Nephron (organoid): Measurements from ENCODE around the gene CCL19.

Experiments
- H3K27ac Mint-ChIP-seq, 3 experiments: 2 replicates each; pipeline ENCODE4 v1.8.0; 2020; ENCODE audit warnings: mixed read lengths in 3 of 3, mild to moderate bottlenecking in 2 of 3, moderate library complexity in 1 of 3
- H3K27me3 Mint-ChIP-seq: 2 replicates; pipeline ENCODE4 v1.8.0; 2021; ENCODE audit warnings: low read depth, mild to moderate bottlenecking, moderate library complexity, mixed read lengths
- H3K36me3 Mint-ChIP-seq: 2 replicates; pipeline ENCODE4 v1.8.0; 2020; ENCODE audit warnings: low read depth, mixed read lengths
- H3K4me1 Mint-ChIP-seq: 2 replicates; pipeline ENCODE4 v1.8.0; 2020; ENCODE audit warnings: mixed read lengths
- H3K4me3 Mint-ChIP-seq, 3 experiments: 2 replicates each; pipeline ENCODE4 v1.8.0; 2020; ENCODE audit warnings: mild to moderate bottlenecking in 3 of 3, mixed read lengths in 3 of 3, moderate library complexity in 2 of 3
- H3K9me3 Mint-ChIP-seq: 2 replicates; pipeline ENCODE4 v1.8.0; 2020; ENCODE audit warnings: mixed read lengths
- TF ChIP-seq, protein P1 (sequence below), 3 experiments: fragments of 200-600 bp; sonication (generic); IDR thresholded peaks; one replicate each; pipeline ENCODE4 v1.5.0; 2021; ENCODE audit warnings: antibody characterized with exemption in 3 of 3; ENCODE audit not compliant: unreplicated experiment in 3 of 3

The CCL19 gene

DNA sequence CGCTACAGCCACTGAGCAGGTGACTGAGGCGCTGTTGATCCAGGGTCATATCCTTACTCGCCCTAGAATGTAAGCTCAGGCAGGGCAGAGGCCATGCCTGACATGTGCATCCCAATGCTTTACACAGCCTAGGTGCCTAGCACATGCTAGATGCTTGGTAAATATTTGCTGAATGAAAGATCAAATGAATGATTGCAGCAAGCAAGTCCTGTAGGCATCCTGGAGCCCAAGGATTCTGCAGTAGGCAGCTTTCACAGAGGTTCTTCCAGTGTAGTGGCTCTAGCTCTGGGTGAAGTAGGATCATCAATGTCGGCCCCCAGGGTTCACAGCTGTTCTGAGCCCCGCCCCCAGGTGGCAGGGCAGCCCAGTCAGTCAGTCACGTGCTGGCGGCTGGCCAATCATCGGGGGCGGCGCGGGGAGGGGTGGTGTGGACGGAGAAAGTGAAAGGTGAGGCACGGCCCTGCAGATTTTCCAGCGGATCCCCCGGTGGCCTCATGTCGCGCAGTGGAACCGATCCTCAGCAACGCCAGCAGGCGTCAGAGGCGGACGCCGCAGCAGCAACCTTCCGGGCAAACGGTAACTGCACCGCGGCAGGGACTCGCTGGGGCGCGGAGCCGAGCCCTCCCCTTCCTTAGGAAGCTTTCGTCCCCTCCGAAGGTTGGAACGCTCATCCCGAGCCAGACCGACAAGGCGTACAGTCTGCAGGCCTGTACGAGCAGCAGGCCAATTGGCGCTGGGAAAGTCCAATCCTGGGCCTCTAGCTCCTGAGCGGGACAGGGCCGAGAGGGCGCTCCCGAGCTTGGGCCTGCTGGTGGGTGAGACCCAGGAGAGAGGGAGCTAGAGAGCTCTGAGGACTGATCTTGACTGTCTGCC is 44.6 kb downstream of the CCL19 start, which contains the start of gene GALT:
Gene GALT, plus strand, starts transcription at position 465 of the 873 bp plus-strand sequence. Its CDS starts 30 bp downstream, at position 495.
- TF ChIP-seq, protein P1, sequence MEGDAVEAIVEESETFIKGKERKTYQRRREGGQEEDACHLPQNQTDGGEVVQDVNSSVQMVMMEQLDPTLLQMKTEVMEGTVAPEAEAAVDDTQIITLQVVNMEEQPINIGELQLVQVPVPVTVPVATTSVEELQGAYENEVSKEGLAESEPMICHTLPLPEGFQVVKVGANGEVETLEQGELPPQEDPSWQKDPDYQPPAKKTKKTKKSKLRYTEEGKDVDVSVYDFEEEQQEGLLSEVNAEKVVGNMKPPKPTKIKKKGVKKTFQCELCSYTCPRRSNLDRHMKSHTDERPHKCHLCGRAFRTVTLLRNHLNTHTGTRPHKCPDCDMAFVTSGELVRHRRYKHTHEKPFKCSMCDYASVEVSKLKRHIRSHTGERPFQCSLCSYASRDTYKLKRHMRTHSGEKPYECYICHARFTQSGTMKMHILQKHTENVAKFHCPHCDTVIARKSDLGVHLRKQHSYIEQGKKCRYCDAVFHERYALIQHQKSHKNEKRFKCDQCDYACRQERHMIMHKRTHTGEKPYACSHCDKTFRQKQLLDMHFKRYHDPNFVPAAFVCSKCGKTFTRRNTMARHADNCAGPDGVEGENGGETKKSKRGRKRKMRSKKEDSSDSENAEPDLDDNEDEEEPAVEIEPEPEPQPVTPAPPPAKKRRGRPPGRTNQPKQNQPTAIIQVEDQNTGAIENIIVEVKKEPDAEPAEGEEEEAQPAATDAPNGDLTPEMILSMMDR (IDR thresholded peaks at IDR 0.05; ENCODE audit: unreplicated experiment in 3 of 3) = peak; percentile 33 to 56 (median 47)
- Mint-ChIP-seq H3K36me3 (peaks cover 30% of the 10 kb centered on the region), H3K27me3 (no peaks in the 10 kb centered on the region), H3K4me3 (peak within 1 kb of the TSS; percentile 90 to 96 (median 91)), H3K4me1 (peaks cover 39% of the 10 kb centered on the region), H3K27ac (peak within 1 kb of the TSS; percentile 95 to 97 (median 97)), H3K9me3 (no peaks in the 10 kb centered on the region)

- no peaks in the 10 kb centered on the region for H3K9me3 Mint-ChIP-seq
- H3K27me3 Mint-ChIP-seq = no peaks in the 10 kb centered on the region
- H3K4me3 Mint-ChIP-seq = peak overlapping the region; percentile 31 to 55 (median 54)
- H3K27ac Mint-ChIP-seq = peak overlapping the region in 2 of 3 experiments; percentile 34 to 92
- peaks cover 25% of the 10 kb centered on the region for H3K36me3 Mint-ChIP-seq
- peaks cover 29% of the 10 kb centered on the region for H3K4me1 Mint-ChIP-seq
- TF ChIP-seq, protein P1 (IDR thresholded peaks at IDR 0.05; ENCODE audit: unreplicated experiment in 3 of 3) = no peak
These were observed 46.2 kb downstream of the CCL19 start for GRCh38 chr9:34644766-34645314.

DNA sequence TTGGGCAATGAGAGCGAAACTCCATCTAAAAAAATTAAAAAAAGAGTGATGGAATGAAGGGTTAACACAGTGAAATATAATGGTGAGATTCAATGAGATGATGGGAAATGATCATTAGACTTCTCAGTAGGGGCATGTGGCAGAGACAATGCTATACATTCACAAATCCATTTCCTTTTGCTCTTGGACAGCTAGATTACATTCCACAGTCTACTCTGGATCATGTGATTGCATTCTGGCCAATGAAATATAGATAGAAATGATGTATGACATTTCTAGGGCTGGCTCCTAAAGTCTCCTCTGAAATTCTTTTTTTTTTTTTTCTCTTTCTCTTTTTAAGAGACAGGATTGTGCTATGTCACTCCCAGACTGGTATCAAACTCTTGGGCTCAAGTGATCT is 48.4 kb downstream of the CCL19 start:
- Mint-ChIP-seq H3K4me1 (peaks cover 28% of the 10 kb centered on the region), H3K36me3 (peaks cover 4% of the 10 kb centered on the region), H3K27ac (peak overlapping the region in 2 of 3 experiments; percentile 56 to 58), H3K27me3 (no peaks in the 10 kb centered on the region), H3K4me3 (peak overlapping the region in 2 of 3 experiments; percentile 30 to 32), H3K9me3 (no peaks in the 10 kb centered on the region)
- TF ChIP-seq, protein P1 (IDR thresholded peaks at IDR 0.05; ENCODE audit: unreplicated experiment in 3 of 3) = no peak
